GM06990 (cell line): ENCODE data around the gene FUZ.

ENCODE experiments used
- DNase-seq: peaks from one replicate; pipeline ENCODE4 v3.0.0-alpha.2; 2011; ENCODE audit not compliant: insufficient read length; ENCODE audit errors: extremely low read depth
- H3K27me3 ChIP-seq: replicated peaks from 2 replicates; pipeline ENCODE4 v1.6.0; 2011; ENCODE audit warnings: low read length; ENCODE audit not compliant: control insufficient read depth, insufficient read depth
- H3K36me3 ChIP-seq: 2 replicates; pipeline ENCODE4 v1.5.1; 2011; ENCODE audit warnings: low read length; ENCODE audit not compliant: control insufficient read depth, insufficient read depth
- H3K4me3 ChIP-seq: replicated peaks from 2 replicates; pipeline ENCODE4 v1.5.1; 2011; ENCODE audit warnings: low read depth, mild to moderate bottlenecking, control low read depth, low read length
- TF ChIP-seq, protein P1 (sequence below): IDR thresholded peaks from 2 replicates; pipeline ENCODE4 v1.5.1; 2011; ENCODE audit warnings: low read length, control low read depth, mild to moderate bottlenecking, inconsistent platforms; ENCODE audit not compliant: insufficient read depth, poor library complexity, severe bottlenecking

Gene FUZ

DNA sequence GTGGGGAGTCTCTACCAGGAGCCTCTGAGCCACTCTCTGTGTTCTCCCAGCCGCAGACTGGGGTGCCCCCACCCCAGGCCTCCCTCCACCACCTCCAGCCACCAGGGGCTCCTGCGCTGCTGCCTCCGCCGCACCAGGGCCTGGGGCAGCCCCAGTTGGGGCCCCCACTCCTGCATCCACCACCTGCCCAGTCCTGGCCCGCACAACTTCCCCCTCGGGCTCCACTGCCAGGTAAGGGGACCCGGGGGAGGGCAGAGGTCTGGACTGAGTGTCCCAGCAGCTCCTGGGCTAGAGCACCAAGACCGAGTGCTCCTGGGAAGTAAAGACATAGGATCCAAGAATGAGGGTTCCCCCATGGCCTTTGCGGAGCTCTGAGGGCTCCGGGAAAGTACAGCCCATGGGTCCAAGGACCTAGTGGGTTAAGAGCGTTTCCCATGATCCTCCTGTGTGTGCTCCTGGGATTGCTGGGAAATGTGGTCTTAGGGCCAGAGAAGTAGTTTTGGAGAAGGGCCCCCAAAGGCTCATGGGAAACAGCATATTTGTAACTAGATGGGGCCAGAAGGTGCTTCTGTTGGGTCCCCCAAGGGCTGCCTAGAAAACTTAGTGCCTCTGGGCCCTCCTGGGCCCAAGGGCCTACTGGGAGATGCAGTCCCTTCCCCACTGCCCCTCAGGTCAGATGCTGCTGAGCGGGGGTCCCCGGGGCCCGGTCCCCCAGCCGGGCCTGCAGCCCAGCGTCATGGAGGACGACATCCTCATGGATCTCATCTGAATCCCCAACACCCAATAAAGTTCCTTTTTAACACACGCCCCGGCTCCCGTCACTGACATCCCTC lies 23.3 kb upstream of the FUZ start:
- no peak for DNase-seq
- Histone ChIP-seq H3K36me3 (peaks cover 45% of the 10 kb centered on the region), H3K27me3 (no peaks in the 10 kb centered on the region), H3K4me3 (no peak overlapping the region)
- TF ChIP-seq, protein P1, sequence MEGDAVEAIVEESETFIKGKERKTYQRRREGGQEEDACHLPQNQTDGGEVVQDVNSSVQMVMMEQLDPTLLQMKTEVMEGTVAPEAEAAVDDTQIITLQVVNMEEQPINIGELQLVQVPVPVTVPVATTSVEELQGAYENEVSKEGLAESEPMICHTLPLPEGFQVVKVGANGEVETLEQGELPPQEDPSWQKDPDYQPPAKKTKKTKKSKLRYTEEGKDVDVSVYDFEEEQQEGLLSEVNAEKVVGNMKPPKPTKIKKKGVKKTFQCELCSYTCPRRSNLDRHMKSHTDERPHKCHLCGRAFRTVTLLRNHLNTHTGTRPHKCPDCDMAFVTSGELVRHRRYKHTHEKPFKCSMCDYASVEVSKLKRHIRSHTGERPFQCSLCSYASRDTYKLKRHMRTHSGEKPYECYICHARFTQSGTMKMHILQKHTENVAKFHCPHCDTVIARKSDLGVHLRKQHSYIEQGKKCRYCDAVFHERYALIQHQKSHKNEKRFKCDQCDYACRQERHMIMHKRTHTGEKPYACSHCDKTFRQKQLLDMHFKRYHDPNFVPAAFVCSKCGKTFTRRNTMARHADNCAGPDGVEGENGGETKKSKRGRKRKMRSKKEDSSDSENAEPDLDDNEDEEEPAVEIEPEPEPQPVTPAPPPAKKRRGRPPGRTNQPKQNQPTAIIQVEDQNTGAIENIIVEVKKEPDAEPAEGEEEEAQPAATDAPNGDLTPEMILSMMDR = no peak

GRCh38 chr19:49835562-49835961 lies 22.5 kb upstream of the FUZ start:
- Histone ChIP-seq H3K4me3 (no peak overlapping the region), H3K27me3 (no peaks in the 10 kb centered on the region), H3K36me3 (peaks cover 49% of the 10 kb centered on the region)
- no peak for DNase-seq
- TF ChIP-seq, protein P1 = no peak

DNA sequence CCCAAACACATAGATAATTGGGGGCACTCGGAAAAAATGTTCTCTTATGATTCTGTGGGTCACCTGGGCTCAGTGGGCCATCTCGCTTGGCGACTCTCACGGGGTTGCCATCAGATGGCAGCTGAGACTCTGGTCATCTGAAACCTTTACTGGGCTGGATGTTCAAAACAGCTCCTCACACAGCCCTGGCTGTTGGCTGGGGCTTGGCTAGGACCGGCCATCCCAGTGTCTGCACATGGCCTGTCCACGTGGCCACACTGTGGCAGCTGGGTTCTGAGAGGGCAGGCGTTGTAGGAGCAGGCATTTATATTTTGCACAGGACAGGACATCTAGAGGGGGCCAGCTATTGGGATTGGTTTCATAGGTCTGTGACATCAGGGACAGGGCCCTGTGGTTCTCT lies 20.5 kb upstream of the FUZ start:
- Histone ChIP-seq H3K36me3 (peaks cover 45% of the 10 kb centered on the region), H3K27me3 (no peaks in the 10 kb centered on the region), H3K4me3 (no peak overlapping the region)
- TF ChIP-seq, protein P1 = no peak
- no peak for DNase-seq

GRCh38 chr19:49832556-49832955 lies 19.5 kb upstream of the FUZ start:
- Histone ChIP-seq H3K36me3 (peaks cover 44% of the 10 kb centered on the region), H3K4me3 (no peak overlapping the region), H3K27me3 (no peaks in the 10 kb centered on the region)
- no peak for DNase-seq
- TF ChIP-seq, protein P1 = no peak

- Histone ChIP-seq H3K27me3 (no peaks in the 10 kb centered on the region), H3K4me3 (no peak overlapping the region), H3K36me3 (peaks cover 40% of the 10 kb centered on the region)
- TF ChIP-seq, protein P1 = no peak
- no peak for DNase-seq
Measured at GRCh38 chr19:49831592-49831991, 18.5 kb upstream of the FUZ start.
